Measurements from ENCODE around the gene CAMLG.

Gene CAMLG

DNA sequence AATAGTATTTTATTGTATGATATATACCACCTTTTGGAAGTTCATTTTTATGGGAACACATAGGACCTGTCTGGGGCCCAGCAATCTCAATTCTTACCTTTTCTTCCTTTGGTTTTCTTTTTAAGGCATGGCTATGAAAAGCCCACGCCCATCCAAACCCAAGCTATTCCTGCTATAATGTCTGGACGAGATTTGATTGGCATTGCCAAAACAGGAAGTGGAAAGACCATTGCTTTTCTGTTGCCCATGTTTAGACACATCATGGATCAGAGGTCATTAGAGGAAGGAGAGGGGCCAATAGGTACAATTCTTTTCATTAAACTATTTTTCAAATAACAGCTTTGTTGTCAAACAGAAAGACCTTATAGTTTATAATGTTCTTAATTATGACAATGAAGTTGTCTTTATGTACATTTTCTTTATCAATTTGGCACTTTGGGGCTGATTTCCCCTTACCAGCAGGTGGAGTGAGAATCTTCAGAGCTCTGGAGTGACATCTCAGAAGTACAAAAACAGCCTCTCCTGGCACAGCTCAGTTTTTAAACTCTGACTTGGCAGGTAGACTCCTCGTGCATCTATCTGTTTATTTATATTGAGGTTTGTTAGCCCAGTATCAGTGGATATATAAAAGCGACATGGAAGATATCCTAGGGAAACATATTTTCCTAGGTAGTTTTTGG lies 46.0 kb downstream of the CAMLG start:
- no peak for DNase-seq

DNA sequence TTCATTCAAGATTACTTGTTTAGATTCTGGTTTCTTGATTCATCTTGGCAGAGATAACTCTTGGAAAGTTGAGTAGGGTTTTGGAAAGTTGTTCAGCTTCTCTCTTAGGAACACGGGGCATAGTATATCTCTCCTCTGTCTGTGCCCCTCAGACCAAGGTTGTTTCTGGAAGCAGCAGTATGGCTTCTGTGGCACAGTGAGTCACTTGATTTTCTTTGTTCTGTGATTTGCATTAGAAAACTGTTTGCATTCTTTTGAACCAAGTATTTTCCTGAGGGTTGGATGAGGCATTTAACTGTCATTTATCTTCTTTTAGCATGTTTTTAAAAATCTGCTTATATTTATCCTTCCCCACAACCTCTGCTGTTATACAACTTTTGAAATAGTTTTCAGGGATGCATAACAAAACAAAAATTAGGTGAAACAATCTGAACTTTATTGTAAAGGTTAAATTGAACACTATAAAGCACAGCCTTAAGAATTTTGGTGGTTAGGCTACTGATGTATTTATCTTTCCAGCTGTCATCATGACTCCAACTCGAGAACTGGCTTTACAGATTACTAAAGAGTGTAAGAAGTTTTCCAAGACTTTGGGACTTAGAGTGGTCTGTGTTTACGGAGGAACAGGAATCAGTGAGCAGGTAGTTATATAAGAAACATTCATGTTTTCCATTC lies 46.7 kb downstream of the CAMLG start:
- no peak for DNase-seq

DNA sequence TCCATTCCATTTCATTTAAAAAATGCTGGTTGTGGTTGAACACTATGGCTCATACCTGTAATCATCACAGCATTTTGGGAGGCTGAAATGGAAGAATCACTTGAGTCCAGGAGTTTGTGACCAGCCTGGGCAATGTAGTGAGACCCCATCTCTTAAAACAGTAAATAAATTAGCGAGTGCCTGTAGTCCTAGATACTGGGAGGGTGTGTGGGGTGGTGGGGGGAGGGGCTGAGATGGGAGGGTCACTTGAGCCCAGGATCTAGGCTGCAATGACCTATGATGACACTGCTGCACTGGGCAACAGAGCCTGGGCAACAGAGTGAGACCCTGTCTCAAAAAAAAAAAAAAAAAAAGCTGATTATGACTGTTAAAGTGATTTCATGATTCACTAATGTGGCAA lies 49.3 kb downstream of the CAMLG start:
- DNase-seq = no peak

DNA sequence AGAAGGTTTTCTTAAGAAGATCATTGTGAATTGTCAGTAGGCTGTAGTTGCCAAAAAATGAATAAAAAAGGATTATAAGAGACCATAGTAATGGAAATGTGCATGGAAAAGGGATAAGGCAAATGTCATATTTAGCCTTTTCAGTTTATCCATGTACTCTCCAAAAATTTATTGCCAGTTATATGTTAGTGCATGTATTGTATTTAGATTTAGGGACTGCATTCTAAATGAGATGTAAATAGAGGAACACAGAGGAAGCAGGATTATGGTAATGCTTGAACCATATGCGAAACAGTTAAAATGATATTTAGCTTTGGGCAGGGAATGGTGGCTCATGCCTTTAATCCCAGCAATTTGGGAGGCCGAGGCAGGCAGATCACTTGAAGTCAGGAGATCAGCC lies 53.2 kb downstream of the CAMLG start:
- DNase-seq = no peak

DNA sequence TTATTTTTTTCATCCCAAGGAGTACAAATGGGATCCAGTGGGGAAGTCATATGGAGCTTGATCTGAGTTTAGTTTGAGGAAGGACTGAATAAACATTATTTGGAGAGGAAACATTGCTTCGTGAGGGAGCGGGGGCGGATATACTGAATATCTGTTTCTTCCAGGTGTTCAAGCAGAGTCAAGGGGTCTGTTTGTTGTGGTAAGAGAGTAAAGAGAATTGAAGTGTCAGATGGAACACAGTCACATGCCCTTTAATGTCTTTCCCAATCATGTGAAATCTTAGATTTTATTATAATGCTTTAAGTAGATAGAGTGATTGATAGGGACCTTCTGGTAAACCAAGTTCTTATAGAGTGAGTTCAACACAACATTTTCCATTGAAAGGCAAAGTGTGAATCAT lies 53.9 kb downstream of the CAMLG start:
- DNase-seq = no peak

DNA sequence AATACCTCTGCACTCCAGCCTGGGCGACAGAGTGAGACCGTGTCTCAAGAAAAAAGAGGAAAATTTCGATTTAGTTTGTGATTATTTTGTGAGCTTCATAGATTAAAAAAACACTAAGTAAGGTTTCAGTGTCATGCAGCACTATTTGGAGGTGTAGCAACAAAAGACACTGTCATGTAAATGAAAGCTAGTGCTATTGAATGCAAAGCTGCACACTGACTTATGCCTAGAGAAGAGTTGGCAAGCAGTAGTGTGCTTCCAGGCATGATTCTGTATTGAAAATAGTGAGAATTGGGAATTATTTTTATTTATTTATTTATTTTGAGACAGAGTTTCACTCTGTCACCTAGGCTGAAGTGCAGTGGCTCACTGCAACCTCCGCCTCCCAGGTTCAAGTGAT lies 54.8 kb downstream of the CAMLG start:
- no peak for DNase-seq

DNA sequence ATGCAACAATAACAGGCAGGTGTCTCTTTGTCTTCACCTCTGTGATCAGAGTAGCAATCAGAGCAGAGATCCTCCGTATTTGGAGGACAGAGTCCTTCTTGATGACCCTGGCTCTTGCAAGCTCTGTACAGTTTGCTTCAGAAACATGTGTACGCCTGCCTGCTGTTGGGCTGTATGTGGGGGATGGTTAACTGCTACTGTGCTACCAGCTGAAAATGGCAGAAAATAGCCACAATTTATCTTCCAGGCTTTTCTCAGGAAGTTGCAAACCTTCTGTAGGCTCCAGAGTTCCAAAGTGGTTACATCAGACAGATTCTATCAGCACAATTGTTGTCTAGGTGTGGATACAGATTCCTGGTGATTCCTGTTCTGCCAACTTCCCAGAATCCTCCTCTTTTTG lies 55.7 kb downstream of the CAMLG start:
- DNase-seq = no peak

DNA sequence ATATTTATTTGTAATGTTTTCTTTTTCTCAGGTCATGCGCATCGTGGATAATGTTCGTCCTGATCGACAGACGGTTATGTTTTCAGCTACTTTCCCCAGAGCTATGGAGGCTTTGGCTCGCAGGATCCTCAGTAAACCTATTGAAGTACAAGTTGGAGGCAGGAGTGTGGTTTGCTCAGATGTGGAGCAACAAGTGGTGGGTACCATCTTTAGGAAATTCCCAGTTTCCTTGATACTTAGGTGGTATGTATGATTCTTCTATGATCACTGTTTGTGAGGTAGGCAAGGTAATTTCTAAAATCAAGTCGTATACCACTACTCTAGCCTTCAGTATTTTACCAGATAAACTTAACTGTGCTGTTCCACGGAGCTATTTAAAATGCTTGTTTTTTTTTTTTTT lies 56.5 kb downstream of the CAMLG start:
- no peak for DNase-seq

DNA sequence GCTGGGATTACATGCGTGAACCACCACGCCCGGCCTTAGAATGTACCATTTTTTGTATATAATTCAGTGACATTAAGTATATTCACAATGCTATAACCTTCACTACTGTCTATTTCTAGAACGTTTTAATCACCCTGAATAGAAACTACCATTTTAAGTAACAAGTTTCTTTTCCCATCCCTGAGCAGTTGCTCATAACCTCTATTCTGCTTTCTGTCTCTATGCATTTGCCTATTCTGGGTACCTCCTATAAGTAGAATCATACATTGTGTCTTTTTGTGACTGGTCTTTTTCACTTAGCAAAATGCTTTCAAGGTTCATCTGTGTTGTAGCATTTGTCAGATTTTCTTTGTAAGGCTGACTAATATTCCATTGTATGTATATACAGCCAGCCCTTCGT lies 60.1 kb downstream of the CAMLG start:
- DNase-seq = no peak

Data from stimulated activated CD4-positive, alpha-beta T cell treated with anti-CD3 and anti-CD28 coated beads, Interleukin-2, amount 100 ng/mL, for 24 hours (primary cell).